ENCODE measurements around the gene MAN2C1. TPM values are rescaled to one million over a fixed set of nuclear protein-coding genes. Genes with fewer than 3 reads are reported as not detected.

Gene MAN2C1
- total RNA-seq, 1 donor from 2014 or later = 300 TPM

- peaks cover 1% of the 10 kb centered on the region for H3K27me3 Mint-ChIP-seq (ENCODE audit: unreplicated experiment)
- DNase-seq = no peak
- peak overlapping the region; percentile 85 for H3K4me3 Mint-ChIP-seq (ENCODE audit: unreplicated experiment)
- H3K9me3 Mint-ChIP-seq (ENCODE audit: unreplicated experiment) = peaks cover 7% of the 10 kb centered on the region
- H3K27ac Mint-ChIP-seq (ENCODE audit: unreplicated experiment) = no peak overlapping the region
- H3K36me3 Mint-ChIP-seq (ENCODE audit: unreplicated experiment) = no peaks in the 10 kb centered on the region
- peaks cover 2% of the 10 kb centered on the region for H3K4me1 Mint-ChIP-seq (ENCODE audit: low read depth, unreplicated experiment)
- no peak for TF ChIP-seq CTCF (IDR thresholded peaks at IDR 0.05; ENCODE audit: partially characterized antibody, unreplicated experiment)
These were observed 1.4 kb downstream of the MAN2C1 start for GRCh38 chr15:75367006-75367405.

- H3K4me1 Mint-ChIP-seq (ENCODE audit: low read depth, unreplicated experiment) = peaks cover 2% of the 10 kb centered on the region
- DNase-seq = no peak
- H3K4me3 Mint-ChIP-seq (ENCODE audit: unreplicated experiment) = no peak overlapping the region
- H3K27me3 Mint-ChIP-seq (ENCODE audit: unreplicated experiment) = peaks cover 1% of the 10 kb centered on the region
- no peaks in the 10 kb centered on the region for H3K36me3 Mint-ChIP-seq (ENCODE audit: unreplicated experiment)
- no peak overlapping the region for H3K27ac Mint-ChIP-seq (ENCODE audit: unreplicated experiment)
- peaks cover 7% of the 10 kb centered on the region for H3K9me3 Mint-ChIP-seq (ENCODE audit: unreplicated experiment)
- TF ChIP-seq CTCF (IDR thresholded peaks at IDR 0.05; ENCODE audit: partially characterized antibody, unreplicated experiment) = no peak
These were observed 2.2 kb downstream of the MAN2C1 start for GRCh38 chr15:75366163-75366562.

GRCh38 chr15:75364881-75365280 is 3.5 kb downstream of the MAN2C1 start:
- TF ChIP-seq CTCF (IDR thresholded peaks at IDR 0.05; ENCODE audit: partially characterized antibody, unreplicated experiment) = no peak
- Mint-ChIP-seq H3K27ac (ENCODE audit: unreplicated experiment) (no peak overlapping the region), H3K4me1 (ENCODE audit: low read depth, unreplicated experiment) (peaks cover 2% of the 10 kb centered on the region), H3K36me3 (ENCODE audit: unreplicated experiment) (no peaks in the 10 kb centered on the region), H3K4me3 (ENCODE audit: unreplicated experiment) (no peak overlapping the region), H3K9me3 (ENCODE audit: unreplicated experiment) (peaks cover 5% of the 10 kb centered on the region), H3K27me3 (ENCODE audit: unreplicated experiment) (peaks cover 1% of the 10 kb centered on the region)
- no peak for DNase-seq

- H3K4me1 Mint-ChIP-seq (ENCODE audit: low read depth, unreplicated experiment) = peaks cover 2% of the 10 kb centered on the region
- peaks cover 3% of the 10 kb centered on the region for H3K9me3 Mint-ChIP-seq (ENCODE audit: unreplicated experiment)
- DNase-seq = no peak
- no peak for TF ChIP-seq CTCF (IDR thresholded peaks at IDR 0.05; ENCODE audit: partially characterized antibody, unreplicated experiment)
- peaks cover 1% of the 10 kb centered on the region for H3K27me3 Mint-ChIP-seq (ENCODE audit: unreplicated experiment)
- no peak overlapping the region for H3K27ac Mint-ChIP-seq (ENCODE audit: unreplicated experiment)
- no peaks in the 10 kb centered on the region for H3K36me3 Mint-ChIP-seq (ENCODE audit: unreplicated experiment)
- no peak overlapping the region for H3K4me3 Mint-ChIP-seq (ENCODE audit: unreplicated experiment)
These were observed 4.6 kb downstream of the MAN2C1 start for GRCh38 chr15:75363786-75364185.

- no peak for TF ChIP-seq CTCF (IDR thresholded peaks at IDR 0.05; ENCODE audit: partially characterized antibody, unreplicated experiment)
- no peaks in the 10 kb centered on the region for H3K36me3 Mint-ChIP-seq (ENCODE audit: unreplicated experiment)
- no peak overlapping the region for H3K27ac Mint-ChIP-seq (ENCODE audit: unreplicated experiment)
- no peak for DNase-seq
- peaks cover 1% of the 10 kb centered on the region for H3K27me3 Mint-ChIP-seq (ENCODE audit: unreplicated experiment)
- no peaks in the 10 kb centered on the region for H3K9me3 Mint-ChIP-seq (ENCODE audit: unreplicated experiment)
- no peak overlapping the region for H3K4me3 Mint-ChIP-seq (ENCODE audit: unreplicated experiment)
- H3K4me1 Mint-ChIP-seq (ENCODE audit: low read depth, unreplicated experiment) = no peaks in the 10 kb centered on the region
These were observed 5.7 kb downstream of the MAN2C1 start for GRCh38 chr15:75362642-75363249.
